Activated CD4-positive, alpha-beta T cell treated with anti-CD3 and anti-CD28 coated beads, Interleukin-2, amount 50 U/mL, for 24 hours (primary cell): Measurements from ENCODE around the gene ZMYND8.
"Not testable (repeated sequence)": the region's sequence is repeated elsewhere in the genome, so short reads cannot be mapped to it uniquely, and the experiment has no call there.

Experiments used
- DNase-seq, 2 donors: peaks; one replicate each; pipeline ENCODE4 v3.0.0-alpha.2; 2020; ENCODE audit warnings: low read depth in 1 of 2, low spot score in 1 of 2

Gene ZMYND8

GRCh38 chr20:47206962-47207641, 149.4 kb downstream of the ZMYND8 start:
- no peak for DNase-seq

- DNase-seq: not testable (repeated sequence)
Measured at GRCh38 chr20:47206552-47206951, 149.9 kb downstream of the ZMYND8 start.

DNA sequence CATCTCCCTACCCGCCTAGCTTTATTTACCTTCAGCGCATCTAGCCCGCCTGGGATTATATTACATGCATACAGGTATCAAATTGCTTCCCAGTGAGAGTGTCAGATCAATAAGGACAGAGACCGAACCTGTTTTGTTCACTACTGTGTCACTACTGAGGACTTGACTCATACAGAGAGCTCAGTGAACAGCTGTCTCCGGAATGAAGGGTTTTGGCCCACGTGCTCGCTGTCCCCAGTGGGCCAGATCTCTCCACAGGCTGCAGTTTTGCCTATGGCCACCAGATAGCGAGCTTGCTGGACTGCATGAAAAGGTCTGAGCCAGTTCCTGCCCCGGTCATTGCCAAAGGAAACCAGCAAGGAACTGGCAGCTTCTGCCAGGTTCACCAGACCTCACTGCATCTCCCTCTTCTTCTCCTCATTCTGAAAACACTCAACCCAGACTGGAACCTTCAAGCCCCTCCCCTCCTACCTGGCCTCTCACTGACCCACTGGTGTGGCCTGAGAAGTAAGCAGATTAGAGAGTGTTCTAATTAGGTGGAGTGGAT, 150.8 kb downstream of the ZMYND8 start:
- DNase-seq: no peak

- not testable (repeated sequence) for DNase-seq
Measured at GRCh38 chr20:47204850-47205122, 151.7 kb downstream of the ZMYND8 start.

GRCh38 chr20:47204008-47204849, 152.3 kb downstream of the ZMYND8 start:
- DNase-seq: no peak

DNA sequence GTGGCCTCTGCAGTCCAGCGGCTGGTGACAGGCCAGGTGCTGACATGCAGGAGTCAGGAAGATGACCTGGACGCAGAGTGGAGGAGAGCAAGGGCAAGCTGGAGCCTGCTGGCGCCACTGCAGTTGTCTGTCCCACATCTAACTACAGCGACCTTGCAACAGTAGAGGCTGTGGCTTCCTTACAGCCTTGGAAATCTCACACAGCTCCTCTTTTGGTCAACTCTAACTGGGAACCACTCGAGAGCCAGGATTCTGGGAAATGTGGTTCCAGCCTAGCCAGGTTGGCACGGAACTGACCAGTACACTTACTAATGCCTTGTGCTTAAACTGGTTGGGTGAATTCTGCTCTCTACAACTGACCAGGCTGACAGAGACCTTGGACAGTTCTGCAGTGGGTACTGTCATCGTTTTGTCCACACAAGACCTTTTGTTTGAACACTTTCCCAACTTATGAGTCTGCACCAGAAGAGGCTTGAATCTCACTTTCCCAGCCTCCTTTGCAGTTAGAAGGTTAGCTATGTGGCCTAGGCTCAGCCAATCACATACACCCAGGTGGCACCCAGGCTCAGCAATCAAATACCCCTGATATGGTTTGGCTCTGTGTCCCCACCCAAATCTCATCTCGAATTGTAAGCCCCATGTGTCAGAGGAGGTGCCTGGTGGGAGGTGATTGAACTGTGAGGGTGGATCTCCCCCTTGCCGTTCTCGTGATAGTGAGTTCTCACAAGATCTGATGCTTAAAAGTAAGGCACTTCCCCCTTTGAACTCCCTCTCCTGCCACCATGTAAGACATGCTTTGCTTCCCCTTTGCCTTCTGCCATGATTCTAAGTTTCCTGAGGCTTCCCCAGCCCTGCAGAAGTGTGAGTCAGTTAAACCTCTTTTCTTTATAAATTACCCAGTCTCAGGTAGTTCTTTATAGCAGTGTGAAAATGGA, 153.5 kb downstream of the ZMYND8 start:
- no peak for DNase-seq

DNA sequence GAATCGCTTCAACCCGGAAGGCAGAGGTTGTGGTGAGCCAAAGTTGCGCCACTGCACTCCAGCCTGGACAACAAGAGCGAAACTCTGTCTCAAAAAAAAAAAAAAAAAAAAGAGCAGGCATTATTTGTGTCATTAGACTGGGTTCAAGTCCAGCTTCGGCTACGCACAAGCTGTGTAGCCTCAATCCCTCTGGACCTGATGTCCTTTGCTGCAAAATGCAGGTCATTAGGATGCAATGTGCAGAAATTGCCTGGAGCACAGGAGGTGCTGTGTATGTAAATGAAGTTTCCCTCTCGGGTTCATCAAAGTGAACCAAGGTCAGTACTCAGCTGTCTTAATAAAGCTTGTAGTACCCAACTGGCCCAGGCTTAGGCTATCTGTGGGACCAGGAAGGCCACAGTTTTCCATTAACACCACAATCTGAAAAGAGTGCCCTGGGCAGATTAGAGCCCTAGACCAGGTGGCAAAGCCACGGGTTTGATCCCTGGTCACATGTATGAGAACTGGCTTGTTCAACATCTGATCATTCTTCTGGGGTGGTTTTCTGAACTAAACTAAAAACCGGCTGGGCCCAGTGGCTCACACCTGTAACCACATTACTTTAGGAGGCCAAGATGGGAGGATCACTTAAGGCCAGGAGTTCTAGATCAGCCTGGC, 155.3 kb downstream of the ZMYND8 start:
- DNase-seq: no peak

- no peak for DNase-seq
Measured at GRCh38 chr20:47198996-47199552, 157.4 kb downstream of the ZMYND8 start.

DNA sequence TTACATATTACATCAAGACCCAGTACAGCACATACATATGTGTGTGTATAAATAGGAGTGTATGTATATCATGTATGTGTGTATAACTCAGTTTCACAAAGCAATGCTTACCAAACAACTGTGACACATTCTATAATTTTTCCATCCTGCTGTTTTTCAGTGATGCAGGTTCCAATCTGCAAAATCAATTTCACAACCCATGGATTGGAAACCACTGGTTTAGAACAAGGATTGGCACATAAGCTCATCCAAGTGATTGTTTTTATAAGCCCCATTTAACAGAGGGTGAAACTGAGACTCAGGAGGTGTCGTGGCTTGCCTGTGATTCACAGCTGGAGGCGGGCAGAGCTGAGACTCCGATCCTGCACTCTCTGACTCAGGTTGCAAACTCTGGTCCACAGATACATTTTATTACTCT, 158.2 kb downstream of the ZMYND8 start:
- peak in 1 of 2 donors; percentile 13 for DNase-seq

DNA sequence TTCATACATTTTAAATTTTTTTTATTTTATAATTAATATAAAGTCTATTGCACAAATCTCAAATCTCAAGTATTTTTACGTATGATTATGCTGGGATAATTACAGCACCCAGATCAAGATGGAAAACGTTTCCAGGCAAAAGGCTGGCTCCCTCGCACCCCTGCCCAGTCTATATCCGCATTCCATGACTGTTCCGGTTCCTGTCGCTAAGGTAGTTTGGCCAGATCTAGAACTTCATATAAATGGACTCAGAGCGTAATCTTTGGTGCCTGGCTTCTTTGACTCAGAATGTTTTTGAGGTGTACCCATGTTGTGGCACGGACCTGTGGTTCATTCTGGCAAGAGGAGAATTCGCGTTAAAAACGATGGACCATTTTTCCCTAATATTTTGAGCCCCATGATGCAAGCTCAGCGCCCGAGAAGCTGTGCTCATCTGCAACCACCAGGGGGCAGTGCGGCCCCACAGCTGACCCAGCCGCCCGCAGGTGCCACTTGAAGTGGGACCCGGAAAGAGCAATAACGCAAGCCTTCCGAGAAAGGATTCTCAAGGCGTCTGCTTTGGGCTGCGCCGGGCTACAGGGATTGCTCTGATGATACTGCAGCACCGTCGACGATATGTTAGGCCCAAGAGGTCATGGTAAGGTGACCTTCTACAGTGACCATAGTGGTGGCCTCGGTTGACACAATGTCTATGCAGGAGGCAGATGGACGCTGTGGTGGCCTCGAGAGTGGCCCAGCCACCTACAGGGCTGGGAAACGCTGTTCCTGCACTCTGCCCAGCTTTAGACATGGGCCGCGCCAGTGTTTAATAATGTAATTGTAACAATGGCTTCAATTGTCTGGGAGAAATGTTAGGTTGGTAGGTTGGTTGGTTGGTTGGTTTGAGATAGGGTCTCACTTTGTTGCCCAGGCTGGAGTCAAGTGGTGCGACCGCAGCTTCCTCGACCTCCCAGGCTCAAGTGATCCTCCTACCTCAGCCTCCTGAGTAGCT, 160.1 kb downstream of the ZMYND8 start:
- peak; percentile 55 to 57 for DNase-seq

DNA sequence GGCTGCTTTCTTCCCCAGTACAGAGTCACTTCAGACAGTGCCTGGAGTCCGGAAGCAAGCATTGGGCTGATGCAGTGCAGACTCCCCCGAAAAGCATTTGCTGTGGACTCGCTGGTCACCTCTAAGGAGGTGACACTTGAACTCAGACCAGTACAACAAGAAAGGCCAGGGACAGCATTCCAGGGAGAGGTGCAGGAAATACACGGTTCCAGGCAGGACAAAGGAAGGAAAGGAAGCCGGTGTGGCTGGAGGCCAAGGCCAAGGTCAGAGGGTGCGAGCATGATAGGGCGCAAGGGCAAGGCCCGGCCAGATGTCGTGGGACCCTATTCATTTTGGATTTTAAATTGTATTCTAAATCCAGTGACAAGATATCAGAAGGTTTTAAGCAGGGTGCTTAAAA, 160.9 kb downstream of the ZMYND8 start:
- DNase-seq: no peak

GRCh38 chr20:47191956-47192355, 164.5 kb downstream of the ZMYND8 start:
- no peak for DNase-seq

GRCh38 chr20:47191074-47191673, 165.3 kb downstream of the ZMYND8 start:
- DNase-seq: no peak

- DNase-seq: no peak
Measured at GRCh38 chr20:47189060-47189459, 167.4 kb downstream of the ZMYND8 start.

GRCh38 chr20:47188540-47188939, 168.0 kb downstream of the ZMYND8 start:
- DNase-seq: no peak

DNA sequence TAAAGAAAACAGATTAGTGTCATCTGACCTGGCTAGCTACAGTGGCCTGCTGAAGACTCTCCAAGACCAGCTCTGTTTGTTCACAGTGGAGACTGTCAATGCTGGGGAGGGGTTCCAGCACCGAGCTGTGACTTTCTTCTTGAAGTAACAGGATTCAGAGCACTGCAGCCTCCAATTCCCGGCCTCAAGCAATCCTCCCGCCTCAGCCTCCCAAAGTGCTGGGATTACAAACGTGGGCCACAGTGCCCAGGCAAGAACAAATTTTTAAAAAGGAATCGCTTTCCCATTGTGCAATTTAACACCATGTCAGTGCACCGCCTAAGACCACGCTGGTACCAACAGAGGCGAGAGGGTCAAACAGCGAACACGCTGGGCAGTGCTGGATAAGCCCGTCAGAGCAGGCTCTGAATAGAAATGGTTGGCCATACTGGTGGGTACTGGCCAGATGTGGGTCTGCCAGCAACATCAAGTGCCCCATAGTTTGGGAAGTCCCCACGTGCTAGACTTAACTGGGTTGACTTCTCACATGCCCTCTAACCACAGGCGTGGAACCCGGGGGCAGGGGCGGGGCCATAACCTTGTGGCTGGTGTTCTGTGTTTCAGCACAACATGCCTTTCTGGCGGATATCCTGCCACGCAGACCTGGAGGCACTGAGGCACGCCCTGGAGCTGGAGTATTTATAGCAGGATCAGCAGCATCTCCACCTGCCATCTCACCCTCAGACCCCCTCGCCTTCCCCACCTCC, 168.9 kb downstream of the ZMYND8 start:
- DNase-seq: no peak

DNA sequence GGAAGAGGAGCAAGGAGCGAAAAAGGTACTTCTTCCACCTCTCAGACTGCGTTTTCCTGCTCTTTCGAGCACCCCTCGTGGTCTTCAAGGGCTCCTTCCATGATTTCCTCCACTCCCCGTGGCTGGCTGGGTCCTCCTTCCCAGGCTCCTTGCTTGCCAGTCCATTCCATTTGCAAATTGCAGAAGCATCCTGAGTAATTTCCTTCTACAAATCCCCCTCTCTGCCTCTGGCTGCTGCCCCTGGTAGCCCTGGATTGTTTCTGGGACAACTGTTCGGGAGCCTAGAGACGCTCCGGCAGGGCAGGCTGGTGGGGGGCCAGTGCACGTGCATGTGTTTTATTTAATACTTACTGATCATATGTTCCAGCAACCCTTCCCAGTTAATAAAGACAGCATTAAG, 173.1 kb downstream of the ZMYND8 start:
- DNase-seq: no peak
